ENCODE data around the gene UBE3C.

The UBE3C gene

GRCh38 chr7:157299317-157299612 is 160.5 kb downstream of the UBE3C start:
- FAIRE-seq: no peak

- FAIRE-seq: no peak
These were observed 161.1 kb downstream of the UBE3C start for GRCh38 chr7:157299613-157300368.

GRCh38 chr7:157300369-157300825 is 161.7 kb downstream of the UBE3C start:
- no peak for FAIRE-seq

- no peak for FAIRE-seq
These were observed 162.9 kb downstream of the UBE3C start for GRCh38 chr7:157301610-157302120.

- FAIRE-seq: no peak
These were observed 168.4 kb downstream of the UBE3C start for GRCh38 chr7:157306846-157307838.

GRCh38 chr7:157309988-157310668 is 171.4 kb downstream of the UBE3C start:
- peak; percentile 67 for FAIRE-seq

GRCh38 chr7:157310676-157311185 is 172.0 kb downstream of the UBE3C start:
- no peak for FAIRE-seq

GRCh38 chr7:157312941-157313340 is 174.2 kb downstream of the UBE3C start:
- no peak for FAIRE-seq

GRCh38 chr7:157313645-157314044 is 174.9 kb downstream of the UBE3C start:
- no peak for FAIRE-seq

- FAIRE-seq: no peak
These were observed 179.4 kb downstream of the UBE3C start for GRCh38 chr7:157318015-157318706.
